ENCODE measurements around the gene DEGS2. TPM values are rescaled to one million over a fixed set of nuclear protein-coding genes. Genes with fewer than 3 reads are reported as not detected.

DEGS2 gene
- total and polyA plus RNA-seq, 4 donors = 3.6 to 7.4 (median 5.7) TPM

DNA sequence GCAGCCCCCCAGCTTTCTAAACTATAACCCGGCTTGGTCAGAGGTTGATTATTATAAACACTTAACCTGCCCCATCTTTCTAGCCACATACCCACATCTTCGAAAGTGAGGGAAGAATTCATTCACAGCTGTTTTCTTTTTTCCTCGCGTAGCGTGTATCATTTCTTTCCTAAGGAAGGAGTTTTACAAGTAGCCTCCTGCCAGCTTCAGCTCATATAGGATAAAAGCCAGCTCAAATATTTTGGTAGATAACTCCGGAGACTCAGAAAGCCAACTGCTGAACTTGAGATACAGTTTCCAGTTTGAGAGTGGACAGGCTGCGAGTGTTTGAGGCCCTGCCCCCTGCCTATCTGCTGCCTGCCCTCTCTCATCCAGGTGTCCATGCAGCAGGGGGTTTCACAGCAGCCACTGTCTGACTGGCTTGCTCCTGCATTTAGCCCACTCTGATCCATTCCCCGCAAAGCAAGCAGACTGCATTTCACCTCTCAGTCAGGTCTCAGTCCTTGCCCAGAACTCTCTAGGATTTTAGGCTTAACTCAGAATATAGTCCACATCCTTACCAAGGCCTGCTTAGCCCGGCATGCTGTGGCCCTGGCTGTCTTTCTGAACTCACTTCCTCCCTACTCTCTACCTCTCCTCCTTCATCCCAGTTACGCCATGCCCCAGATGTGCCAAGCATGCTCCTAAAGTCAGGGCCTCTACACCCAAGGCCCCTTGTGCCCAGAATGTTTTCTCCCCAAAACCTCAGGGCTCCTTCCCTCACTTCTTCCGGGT, 47.3 kb downstream of the DEGS2 start:
- Histone ChIP-seq H3K4me1 (ENCODE audit: control insufficient read depth in 5 of 5, insufficient read depth in 5 of 5, low read length in 5 of 5) (peaks cover 3 to 40% (median 18%) of the 10 kb centered on the region in 5 donors), H3K36me3 (ENCODE audit: control insufficient read depth in 4 of 4, insufficient read depth in 4 of 4, low read length in 4 of 4) (peaks cover 0 to 10% (median 5%) of the 10 kb centered on the region in 4 donors), H3K9ac (ENCODE audit: insufficient read depth in 1 of 2, low read length in 2 of 2) (no peak overlapping the region), H3K27ac (ENCODE audit: low read depth in 1 of 2, low read length in 1 of 2) (no peak overlapping the region), H3K4me3 (no peak overlapping the region), H3K9me3 (ENCODE audit: control insufficient read depth in 4 of 4, insufficient read depth in 3 of 4, low read length in 3 of 4) (no peaks in the 10 kb centered on the region), H3K27me3 (ENCODE audit: control insufficient read depth in 3 of 3, insufficient read depth in 3 of 3, low read length in 2 of 3) (no peaks in the 10 kb centered on the region)
- ATAC-seq (ENCODE audit: insufficient read depth, low FRiP score) (no peak), DNase-seq (peak; percentile 13 to 85 (median 77))
- WGBS, 2 donors = 85% methylated on average over 11 of the region's 11 CpGs
- TF ChIP-seq, protein P1, sequence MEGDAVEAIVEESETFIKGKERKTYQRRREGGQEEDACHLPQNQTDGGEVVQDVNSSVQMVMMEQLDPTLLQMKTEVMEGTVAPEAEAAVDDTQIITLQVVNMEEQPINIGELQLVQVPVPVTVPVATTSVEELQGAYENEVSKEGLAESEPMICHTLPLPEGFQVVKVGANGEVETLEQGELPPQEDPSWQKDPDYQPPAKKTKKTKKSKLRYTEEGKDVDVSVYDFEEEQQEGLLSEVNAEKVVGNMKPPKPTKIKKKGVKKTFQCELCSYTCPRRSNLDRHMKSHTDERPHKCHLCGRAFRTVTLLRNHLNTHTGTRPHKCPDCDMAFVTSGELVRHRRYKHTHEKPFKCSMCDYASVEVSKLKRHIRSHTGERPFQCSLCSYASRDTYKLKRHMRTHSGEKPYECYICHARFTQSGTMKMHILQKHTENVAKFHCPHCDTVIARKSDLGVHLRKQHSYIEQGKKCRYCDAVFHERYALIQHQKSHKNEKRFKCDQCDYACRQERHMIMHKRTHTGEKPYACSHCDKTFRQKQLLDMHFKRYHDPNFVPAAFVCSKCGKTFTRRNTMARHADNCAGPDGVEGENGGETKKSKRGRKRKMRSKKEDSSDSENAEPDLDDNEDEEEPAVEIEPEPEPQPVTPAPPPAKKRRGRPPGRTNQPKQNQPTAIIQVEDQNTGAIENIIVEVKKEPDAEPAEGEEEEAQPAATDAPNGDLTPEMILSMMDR (IDR thresholded peaks at IDR 0.05; ENCODE audit: control extremely low read depth, extremely low read depth) = no peak

DNA sequence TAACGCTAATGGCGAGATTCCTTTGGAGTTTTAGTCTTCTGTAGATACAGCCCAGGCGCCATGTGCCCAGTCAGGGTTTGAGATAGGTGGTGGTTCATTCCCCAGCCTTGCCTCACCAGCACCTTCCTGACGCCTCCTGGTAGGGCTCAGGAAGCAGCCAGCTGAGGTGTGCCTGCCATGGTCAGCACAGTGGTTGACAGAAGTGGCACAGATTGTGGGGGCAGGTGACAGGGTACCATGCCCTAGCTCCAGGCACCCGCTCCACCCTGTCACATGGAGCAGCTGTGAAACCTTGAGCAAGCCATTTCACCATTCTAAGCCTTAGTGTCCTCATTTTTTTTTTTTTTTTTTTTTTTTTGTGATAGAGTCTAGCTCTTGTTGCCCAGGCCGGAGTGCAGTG, 48.6 kb downstream of the DEGS2 start:
- Histone ChIP-seq H3K4me3 (no peak overlapping the region), H3K9me3 (ENCODE audit: control insufficient read depth in 4 of 4, insufficient read depth in 3 of 4, low read length in 3 of 4) (no peaks in the 10 kb centered on the region), H3K27ac (ENCODE audit: low read depth in 1 of 2, low read length in 1 of 2) (no peak overlapping the region), H3K36me3 (ENCODE audit: control insufficient read depth in 4 of 4, insufficient read depth in 4 of 4, low read length in 4 of 4) (peaks cover 0 to 10% (median 6%) of the 10 kb centered on the region in 4 donors), H3K9ac (ENCODE audit: insufficient read depth in 1 of 2, low read length in 2 of 2) (no peak overlapping the region), H3K27me3 (ENCODE audit: control insufficient read depth in 3 of 3, insufficient read depth in 3 of 3, low read length in 2 of 3) (no peaks in the 10 kb centered on the region), H3K4me1 (ENCODE audit: control insufficient read depth in 5 of 5, insufficient read depth in 5 of 5, low read length in 5 of 5) (peaks cover 4 to 49% (median 18%) of the 10 kb centered on the region in 5 donors)
- ATAC-seq (ENCODE audit: insufficient read depth, low FRiP score) (no peak), DNase-seq (no peak)
- TF ChIP-seq, protein P1 (IDR thresholded peaks at IDR 0.05; ENCODE audit: control extremely low read depth, extremely low read depth) = no peak
- 69 to 86% methylated on average over 6 of the region's 6 CpGs for WGBS, 2 donors

DNA sequence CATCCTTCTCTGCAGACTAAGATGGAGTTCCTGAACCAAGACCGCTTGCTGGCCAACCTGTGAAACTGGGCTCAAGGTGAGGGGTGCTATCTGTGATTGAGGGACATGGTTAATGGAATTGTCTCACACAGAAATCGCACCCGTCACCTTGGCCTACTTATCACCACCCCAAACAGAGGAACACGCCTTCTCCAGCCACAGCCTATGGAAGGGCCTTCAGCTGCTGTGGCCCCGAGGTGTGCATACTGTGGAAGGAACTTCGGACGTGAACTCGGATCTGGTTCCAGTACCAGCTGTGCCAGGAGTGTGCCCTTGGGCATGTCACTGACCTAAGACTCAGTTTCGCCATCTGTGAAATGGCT, 49.9 kb downstream of the DEGS2 start:
- H3K27me3 ChIP-seq (ENCODE audit: control insufficient read depth in 3 of 3, insufficient read depth in 3 of 3, low read length in 2 of 3) = no peaks in the 10 kb centered on the region
- no peak overlapping the region for H3K27ac ChIP-seq (ENCODE audit: low read depth in 1 of 2, low read length in 1 of 2)
- no peaks in the 10 kb centered on the region for H3K9me3 ChIP-seq (ENCODE audit: control insufficient read depth in 4 of 4, insufficient read depth in 3 of 4, low read length in 3 of 4)
- 97 to 100% methylated on average over 9 of the region's 9 CpGs for WGBS, 2 donors
- H3K4me1 ChIP-seq (ENCODE audit: control insufficient read depth in 5 of 5, insufficient read depth in 5 of 5, low read length in 5 of 5) = peaks cover 4 to 58% (median 18%) of the 10 kb centered on the region in 5 donors
- H3K36me3 ChIP-seq (ENCODE audit: control insufficient read depth in 4 of 4, insufficient read depth in 4 of 4, low read length in 4 of 4) = peaks cover 0 to 10% (median 6%) of the 10 kb centered on the region in 4 donors
- H3K9ac ChIP-seq (ENCODE audit: insufficient read depth in 1 of 2, low read length in 2 of 2) = no peak overlapping the region
- H3K4me3 ChIP-seq = no peak overlapping the region
- no peak for ATAC-seq (ENCODE audit: insufficient read depth, low FRiP score)
- TF ChIP-seq, protein P1 (IDR thresholded peaks at IDR 0.05; ENCODE audit: control extremely low read depth, extremely low read depth) = no peak
- DNase-seq = no peak
